ENCODE results near the gene DAZAP1. TPM values are rescaled to one million over a fixed set of nuclear protein-coding genes. Genes with fewer than 3 reads are reported as not detected.
A peak's percentile ranks its signal among the peaks of the same experiment; 100 is the strongest.

The DAZAP1 gene
- total RNA-seq, 3 donors from 2014 or later, result 35.8 to 50.9 (median 48.8) TPM

- Histone ChIP-seq H3K36me3 (no peaks in the 10 kb centered on the region), H3K27ac (no peak overlapping the region), H3K27me3 (no peaks in the 10 kb centered on the region), H3K4me1 (peaks cover 0 to 13% of the 10 kb centered on the region in 2 donors), H3K9me3 (no peaks in the 10 kb centered on the region), H3K4me3 (no peak overlapping the region)
- intact Hi-C loops (cut with DNase I; ENCODE audit: low total_unique reads), result no loop called here
- TF ChIP-seq POLR2A (IDR thresholded peaks at IDR 0.05) (no peak), POLR2AphosphoS5 (IDR thresholded peaks at IDR 0.05) (no peak), CTCF (IDR thresholded peaks at IDR 0.05) (no peak)
- DNase-seq (ENCODE audit: low spot score in 2 of 2), result no peak
Observed at GRCh38 chr19:1397838-1398237, 9.5 kb upstream of the DAZAP1 start.

GRCh38 chr19:1399079-1399478, 8.3 kb upstream of the DAZAP1 start:
- Histone ChIP-seq H3K9me3 (no peaks in the 10 kb centered on the region), H3K4me3 (no peak overlapping the region), H3K27ac (no peak overlapping the region), H3K4me1 (peaks cover 0 to 13% of the 10 kb centered on the region in 2 donors), H3K36me3 (no peaks in the 10 kb centered on the region), H3K27me3 (no peaks in the 10 kb centered on the region)
- no peak for DNase-seq (ENCODE audit: low spot score in 2 of 2)
- intact Hi-C loops (cut with DNase I; ENCODE audit: low total_unique reads), result no loop called here
- TF ChIP-seq POLR2AphosphoS5 (IDR thresholded peaks at IDR 0.05) (no peak), CTCF (IDR thresholded peaks at IDR 0.05) (no peak)

- Histone ChIP-seq H3K4me1 (peaks cover 0 to 13% of the 10 kb centered on the region in 2 donors), H3K9me3 (no peaks in the 10 kb centered on the region), H3K27ac (peak overlapping the region in 1 of 2 donors; percentile 52), H3K4me3 (peak overlapping the region in 1 of 3 donors; percentile 90), H3K36me3 (no peaks in the 10 kb centered on the region), H3K27me3 (no peaks in the 10 kb centered on the region)
- TF ChIP-seq POLR2A (IDR thresholded peaks at IDR 0.05), result no peak
- TF ChIP-seq CTCF (IDR thresholded peaks at IDR 0.05), result no peak
- no peak for TF ChIP-seq POLR2AphosphoS5 (IDR thresholded peaks at IDR 0.05)
- DNase-seq (ENCODE audit: low spot score in 2 of 2), result no peak
- intact Hi-C loops (cut with DNase I; ENCODE audit: low total_unique reads), result loop anchor here (10.0 kb wide), 1 partner anchor 125 kb away; the partner anchor contains the start of gene FAM174C
Observed at GRCh38 chr19:1399745-1400144, 7.6 kb upstream of the DAZAP1 start.

- intact Hi-C loops (cut with DNase I; ENCODE audit: low total_unique reads), result loop anchor here (10.0 kb wide), 1 partner anchor 126 kb away; the partner anchor contains the start of gene FAM174C
- peaks cover 0 to 13% of the 10 kb centered on the region in 2 donors for H3K4me1 ChIP-seq
- H3K36me3 ChIP-seq, result no peaks in the 10 kb centered on the region
- no peak for DNase-seq (ENCODE audit: low spot score in 2 of 2)
- no peaks in the 10 kb centered on the region for H3K27me3 ChIP-seq
- peak overlapping the region; percentile 55 to 90 (median 75) for H3K4me3 ChIP-seq
- no peak for TF ChIP-seq POLR2AphosphoS5 (IDR thresholded peaks at IDR 0.05)
- no peak for TF ChIP-seq POLR2A (IDR thresholded peaks at IDR 0.05)
- no peak for TF ChIP-seq CTCF (IDR thresholded peaks at IDR 0.05)
- H3K9me3 ChIP-seq, result no peaks in the 10 kb centered on the region
- peak overlapping the region in 1 of 2 donors; percentile 56 for H3K27ac ChIP-seq
Observed at GRCh38 chr19:1400281-1401137, 6.9 kb upstream of the DAZAP1 start.

Measured in breast epithelium (tissue), 4 donors.